OCI-LY3 (cell line): ENCODE measurements around the gene CDC14B.

Experiments
- H2AFZ ChIP-seq: fragments of 200-600, 300-600 bp; shearing (Covaris generic); 2 replicates; pipeline ENCODE4 v1.6.0; 2014; ENCODE audit warnings: antibody characterized with exemption, low read depth, low read length
- H3K27ac ChIP-seq: fragments of 200-600, 300-600 bp; sonication (generic); 2 replicates; pipeline ENCODE4 v1.5.1; 2014; ENCODE audit warnings: mild to moderate bottlenecking, low read length, moderate library complexity, mixed read lengths
- H3K27me3 ChIP-seq: fragments of 200-600, 300-600 bp; sonication (generic); 2 replicates; pipeline ENCODE4 v1.6.1; 2014; ENCODE audit warnings: low read depth, low read length, mixed read lengths
- H3K36me3 ChIP-seq: fragments of 200-600, 300-600 bp; sonication (generic); replicated peaks from 2 replicates; pipeline ENCODE3; 2014; ENCODE audit warnings: low read depth, low read length, mixed read lengths
- H3K4me1 ChIP-seq: fragments of 300-600, 200-600 bp; sonication (generic); 2 replicates; pipeline ENCODE4 v1.6.1; 2014; ENCODE audit warnings: low read length, mixed read lengths
- H3K4me2 ChIP-seq: fragments of 200-600, 300-600 bp; sonication (generic); 2 replicates; pipeline ENCODE4 v1.6.1; 2014; ENCODE audit warnings: low read length, mixed read lengths
- H3K4me3 ChIP-seq: fragments of 300-600, 200-600 bp; sonication (generic); 2 replicates; pipeline ENCODE4 v1.5.1; 2014; ENCODE audit warnings: antibody characterized with exemption, mild to moderate bottlenecking, low read length, moderate library complexity
- H3K79me2 ChIP-seq: fragments of 300-600, 200-600 bp; shearing (Covaris generic); 2 replicates; pipeline ENCODE4 v1.6.1; 2014; ENCODE audit warnings: mild to moderate bottlenecking, low read length, mixed read lengths
- H3K9ac ChIP-seq: fragments of 300-600, 200-600 bp; shearing (Covaris generic); 2 replicates; pipeline ENCODE4 v1.6.0; 2014; ENCODE audit warnings: mild to moderate bottlenecking, low read length, moderate library complexity
- H3K9me3 ChIP-seq: fragments of 200-600, 300-600 bp; shearing (Covaris generic); 2 replicates; pipeline ENCODE4 v1.6.1; 2014; ENCODE audit warnings: low read length, mixed read lengths; ENCODE audit not compliant: insufficient read depth
- H4K20me1 ChIP-seq: fragments of 200-600, 300-600 bp; sonication (generic); 2 replicates; pipeline ENCODE4 v1.6.1; 2016; ENCODE audit warnings: low read length, mixed read lengths; ENCODE audit not compliant: insufficient read depth
- EZH2phosphoT487 ChIP-seq: fragments of 200-600 bp; shearing (Covaris generic); IDR thresholded peaks from 2 replicates; pipeline ENCODE4 v1.6.1; 2018; ENCODE audit warnings: antibody characterized with exemption, mixed run types, low read depth
- TF ChIP-seq, protein P1 (sequence below): fragments of 200-600, 300-600 bp; sonication (generic); IDR thresholded peaks from 2 replicates; pipeline ENCODE4 v1.5.1; 2014; ENCODE audit warnings: antibody characterized with exemption, low read length, low read depth

The CDC14B gene

DNA sequence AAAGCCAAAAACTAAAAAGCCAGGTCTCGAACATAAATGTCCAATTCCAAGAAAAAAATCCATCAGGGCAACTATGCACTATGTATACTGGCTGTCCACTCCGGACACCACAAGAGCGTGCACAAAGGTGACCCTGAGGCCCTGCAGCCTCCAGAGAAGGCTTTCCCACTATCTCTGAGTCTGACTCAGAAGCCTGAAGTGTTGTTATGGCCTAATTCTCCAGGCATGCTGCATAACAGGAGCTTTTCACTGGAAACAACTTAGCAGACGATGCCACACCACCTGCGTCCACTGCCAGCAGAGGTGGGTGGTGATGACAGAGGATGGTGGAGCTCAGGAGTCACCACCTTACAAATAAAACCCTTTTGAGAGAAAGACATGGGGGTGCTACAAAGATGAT lies 106.0 kb downstream of the CDC14B start:
- H3K4me1 ChIP-seq = no peaks in the 10 kb centered on the region
- no peak overlapping the region for H2AFZ ChIP-seq
- no peak overlapping the region for H3K9ac ChIP-seq
- no peak for TF ChIP-seq EZH2phosphoT487
- TF ChIP-seq, protein P1, sequence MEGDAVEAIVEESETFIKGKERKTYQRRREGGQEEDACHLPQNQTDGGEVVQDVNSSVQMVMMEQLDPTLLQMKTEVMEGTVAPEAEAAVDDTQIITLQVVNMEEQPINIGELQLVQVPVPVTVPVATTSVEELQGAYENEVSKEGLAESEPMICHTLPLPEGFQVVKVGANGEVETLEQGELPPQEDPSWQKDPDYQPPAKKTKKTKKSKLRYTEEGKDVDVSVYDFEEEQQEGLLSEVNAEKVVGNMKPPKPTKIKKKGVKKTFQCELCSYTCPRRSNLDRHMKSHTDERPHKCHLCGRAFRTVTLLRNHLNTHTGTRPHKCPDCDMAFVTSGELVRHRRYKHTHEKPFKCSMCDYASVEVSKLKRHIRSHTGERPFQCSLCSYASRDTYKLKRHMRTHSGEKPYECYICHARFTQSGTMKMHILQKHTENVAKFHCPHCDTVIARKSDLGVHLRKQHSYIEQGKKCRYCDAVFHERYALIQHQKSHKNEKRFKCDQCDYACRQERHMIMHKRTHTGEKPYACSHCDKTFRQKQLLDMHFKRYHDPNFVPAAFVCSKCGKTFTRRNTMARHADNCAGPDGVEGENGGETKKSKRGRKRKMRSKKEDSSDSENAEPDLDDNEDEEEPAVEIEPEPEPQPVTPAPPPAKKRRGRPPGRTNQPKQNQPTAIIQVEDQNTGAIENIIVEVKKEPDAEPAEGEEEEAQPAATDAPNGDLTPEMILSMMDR = no peak
- no peaks in the 10 kb centered on the region for H3K79me2 ChIP-seq
- H3K9me3 ChIP-seq = no peaks in the 10 kb centered on the region
- no peak overlapping the region for H3K27ac ChIP-seq
- H3K4me2 ChIP-seq = no peak overlapping the region
- no peaks in the 10 kb centered on the region for H3K36me3 ChIP-seq
- no peaks in the 10 kb centered on the region for H3K27me3 ChIP-seq
- H4K20me1 ChIP-seq = no peaks in the 10 kb centered on the region
- H3K4me3 ChIP-seq = no peak overlapping the region

DNA sequence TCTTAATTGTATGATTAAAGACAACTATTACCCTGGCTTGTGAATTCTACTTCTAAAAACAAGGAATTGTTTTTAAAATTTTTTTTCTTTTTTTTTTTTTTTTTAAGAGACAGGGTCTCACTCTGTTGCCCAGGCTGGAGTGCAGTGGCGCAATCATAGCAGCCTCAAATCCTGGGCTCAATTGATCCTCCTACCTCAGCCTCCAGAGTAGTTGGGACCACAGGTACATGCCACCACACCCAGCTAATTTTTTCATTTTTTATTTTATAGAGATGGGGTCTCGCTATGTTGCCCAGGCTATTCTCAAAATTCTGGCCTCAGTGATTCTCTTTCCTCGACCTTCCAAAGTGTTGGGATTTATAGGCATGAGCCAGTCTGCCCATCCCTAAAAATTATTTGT lies 107.4 kb downstream of the CDC14B start:
- Histone ChIP-seq H3K9me3 (no peaks in the 10 kb centered on the region), H3K4me2 (no peak overlapping the region), H3K4me1 (no peaks in the 10 kb centered on the region), H3K4me3 (no peak overlapping the region), H3K79me2 (no peaks in the 10 kb centered on the region), H4K20me1 (no peaks in the 10 kb centered on the region), H3K9ac (no peak overlapping the region), H3K27me3 (no peaks in the 10 kb centered on the region), H3K27ac (no peak overlapping the region), H3K36me3 (no peaks in the 10 kb centered on the region), H2AFZ (no peak overlapping the region)
- TF ChIP-seq EZH2phosphoT487 = no peak
- TF ChIP-seq, protein P1 = no peak

DNA sequence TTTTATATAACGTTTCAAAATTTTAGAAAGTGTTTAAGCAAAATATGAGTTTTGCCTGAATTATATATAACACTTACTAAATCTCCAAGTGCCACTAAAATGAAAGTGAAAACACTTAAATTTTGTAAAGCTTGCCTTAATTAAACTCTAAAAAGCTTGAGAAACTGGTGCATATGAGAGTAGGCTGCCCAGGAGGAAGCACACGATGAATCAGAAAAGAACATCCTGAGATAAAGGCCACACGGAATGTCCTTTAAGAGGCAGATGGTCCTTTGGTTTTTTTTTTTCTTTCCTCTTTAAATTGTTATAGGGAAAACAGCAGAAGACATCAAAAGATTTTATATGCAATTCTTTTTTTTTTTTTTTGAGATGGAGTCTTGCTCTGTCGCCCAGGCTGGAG lies 109.4 kb downstream of the CDC14B start:
- no peak overlapping the region for H2AFZ ChIP-seq
- no peak overlapping the region for H3K27ac ChIP-seq
- TF ChIP-seq, protein P1 = no peak
- TF ChIP-seq EZH2phosphoT487 = no peak

DNA sequence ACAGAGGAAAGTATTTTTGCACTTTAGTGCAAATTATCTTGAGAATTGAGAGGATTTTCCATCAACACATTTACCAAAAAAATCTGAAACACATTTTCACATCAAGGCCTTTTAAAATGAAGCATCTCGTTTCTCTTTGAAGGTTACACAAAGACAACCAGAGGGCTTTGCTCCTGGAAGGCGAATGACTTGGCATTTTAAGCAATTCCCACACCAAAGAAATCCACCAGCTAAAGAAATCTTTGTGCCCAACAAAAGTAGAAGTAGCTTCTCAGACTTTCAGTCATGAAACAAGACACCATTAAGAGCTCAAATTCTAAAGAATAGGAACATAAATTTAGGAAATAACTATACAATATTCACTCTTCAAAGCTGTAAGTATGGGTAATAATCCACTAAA lies 109.8 kb downstream of the CDC14B start:
- H3K79me2 ChIP-seq = no peaks in the 10 kb centered on the region

More for the DNA sequence above, 109.4 kb downstream of the CDC14B start:
- Histone ChIP-seq H3K27me3 (no peaks in the 10 kb centered on the region), H4K20me1 (no peaks in the 10 kb centered on the region), H3K36me3 (no peaks in the 10 kb centered on the region), H3K9me3 (no peaks in the 10 kb centered on the region), H3K9ac (no peak overlapping the region), H3K4me3 (no peak overlapping the region), H3K4me1 (no peaks in the 10 kb centered on the region), H3K79me2 (no peaks in the 10 kb centered on the region), H3K4me2 (no peak overlapping the region)

More for the DNA sequence above, 109.8 kb downstream of the CDC14B start:
- H3K4me2 ChIP-seq = no peak overlapping the region
- no peaks in the 10 kb centered on the region for H3K9me3 ChIP-seq
- no peak overlapping the region for H2AFZ ChIP-seq
- no peaks in the 10 kb centered on the region for H3K36me3 ChIP-seq
- H3K4me3 ChIP-seq = no peak overlapping the region
- TF ChIP-seq EZH2phosphoT487 = no peak
- TF ChIP-seq, protein P1 = no peak
- H3K27me3 ChIP-seq = no peaks in the 10 kb centered on the region
- no peak overlapping the region for H3K27ac ChIP-seq
- H3K4me1 ChIP-seq = no peaks in the 10 kb centered on the region
- H3K9ac ChIP-seq = no peak overlapping the region
- H4K20me1 ChIP-seq = no peaks in the 10 kb centered on the region
